Adrenal gland (tissue), 5 donors: ENCODE measurements around the gene CIAPIN1.

Source experiments
- POLR2A ChIP-seq, 2 donors: fragments of 450-650 bp; IDR thresholded peaks; one replicate each; pipeline ENCODE4 v1.6.1; 2017; ENCODE audit warnings: antibody characterized with exemption in 2 of 2, mild to moderate bottlenecking in 2 of 2, moderate library complexity in 1 of 2
- TF ChIP-seq, protein P1 (sequence below), 6 experiments: fragments of 450-650 bp in 4 of 6; fragments of 200-600 bp in 2 of 6; sonication (generic) in 1 of 6; IDR thresholded peaks; 1 replicate in 5 of 6; 2 replicates in 1 of 6; pipeline versions ENCODE4 v1.5.1 to v1.8.0; 2016 to 2021; ENCODE audit warnings: antibody characterized with exemption in 6 of 6, mild to moderate bottlenecking in 2 of 6, moderate library complexity in 1 of 6
- donor health status: DM: no; HTN: no; CAD: no.

DNA sequence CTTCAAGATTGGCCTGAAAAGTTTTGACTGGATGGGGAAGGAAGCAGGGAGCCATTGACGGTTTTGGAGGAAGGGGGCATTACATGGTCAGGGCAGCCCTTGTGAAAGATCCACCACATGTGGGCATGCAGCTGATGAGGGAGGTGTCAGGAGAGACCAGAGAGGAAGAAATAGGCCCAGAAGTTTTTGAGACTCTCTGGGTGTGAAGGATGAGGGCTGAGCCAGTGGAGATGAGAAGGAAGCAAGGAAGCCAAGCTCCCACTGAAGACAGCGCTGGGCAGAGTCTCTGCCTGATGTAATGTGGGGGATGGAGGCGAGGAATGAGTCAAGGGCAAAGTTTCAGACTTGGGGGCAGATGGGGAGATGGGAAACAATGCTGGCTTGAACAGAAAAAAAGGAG is 42.1 kb downstream of the CIAPIN1 start:
- TF ChIP-seq, protein P1, sequence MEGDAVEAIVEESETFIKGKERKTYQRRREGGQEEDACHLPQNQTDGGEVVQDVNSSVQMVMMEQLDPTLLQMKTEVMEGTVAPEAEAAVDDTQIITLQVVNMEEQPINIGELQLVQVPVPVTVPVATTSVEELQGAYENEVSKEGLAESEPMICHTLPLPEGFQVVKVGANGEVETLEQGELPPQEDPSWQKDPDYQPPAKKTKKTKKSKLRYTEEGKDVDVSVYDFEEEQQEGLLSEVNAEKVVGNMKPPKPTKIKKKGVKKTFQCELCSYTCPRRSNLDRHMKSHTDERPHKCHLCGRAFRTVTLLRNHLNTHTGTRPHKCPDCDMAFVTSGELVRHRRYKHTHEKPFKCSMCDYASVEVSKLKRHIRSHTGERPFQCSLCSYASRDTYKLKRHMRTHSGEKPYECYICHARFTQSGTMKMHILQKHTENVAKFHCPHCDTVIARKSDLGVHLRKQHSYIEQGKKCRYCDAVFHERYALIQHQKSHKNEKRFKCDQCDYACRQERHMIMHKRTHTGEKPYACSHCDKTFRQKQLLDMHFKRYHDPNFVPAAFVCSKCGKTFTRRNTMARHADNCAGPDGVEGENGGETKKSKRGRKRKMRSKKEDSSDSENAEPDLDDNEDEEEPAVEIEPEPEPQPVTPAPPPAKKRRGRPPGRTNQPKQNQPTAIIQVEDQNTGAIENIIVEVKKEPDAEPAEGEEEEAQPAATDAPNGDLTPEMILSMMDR (IDR thresholded peaks at IDR 0.05): no peak
- no peak for TF ChIP-seq POLR2A (IDR thresholded peaks at IDR 0.05)
